NCI-H446 treated with DMSO at 0.1 percent for 48 hours (cell line): ENCODE measurements around the gene PLEK2.
"Not testable (repeated sequence)": the region's sequence is repeated elsewhere in the genome, so short reads cannot be mapped to it uniquely, and the experiment has no call there.

Experiments
- DNase-seq: peaks from one replicate; lab custom pipeline; 2025; lab: John Stamatoyannopoulos, UW

Gene PLEK2

DNA sequence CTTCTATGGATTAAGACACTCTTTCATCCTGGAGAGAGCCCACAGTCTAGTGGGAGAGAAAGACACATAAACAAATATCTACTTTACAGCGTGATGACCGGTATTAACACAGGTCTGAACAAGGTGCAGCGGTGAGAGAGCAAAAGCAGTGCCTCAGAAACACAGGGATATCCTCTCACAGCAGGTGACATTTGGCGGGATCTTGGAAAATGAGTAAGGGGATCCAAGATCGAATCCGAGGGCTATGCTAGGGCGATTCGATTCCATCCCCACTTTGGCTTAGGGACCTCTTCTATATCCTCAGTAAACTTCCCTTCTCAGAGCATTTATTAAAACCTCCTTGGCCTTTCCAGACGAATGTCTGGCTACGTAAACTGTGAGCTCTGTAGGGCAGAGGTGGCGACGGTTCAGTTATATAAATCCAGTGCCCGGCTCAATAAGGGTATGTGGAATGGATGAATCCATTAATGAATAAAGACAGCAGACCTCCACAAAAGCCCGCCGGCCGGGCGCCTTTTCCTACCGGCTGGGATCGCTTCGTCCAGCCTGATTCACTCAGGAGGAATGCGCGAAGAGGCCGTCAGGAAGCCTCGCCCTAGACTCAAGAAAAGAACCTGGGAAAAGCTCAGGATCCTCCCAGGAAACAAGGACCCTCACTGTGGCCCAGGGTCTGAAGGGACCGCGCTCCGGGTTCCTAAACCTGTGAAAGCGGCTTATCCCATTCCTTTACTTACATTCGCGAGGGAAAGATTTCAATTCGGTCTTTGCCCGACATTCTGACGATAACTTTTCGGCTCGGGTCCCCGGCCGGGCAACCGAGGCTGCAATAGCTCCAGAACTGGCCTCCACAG lies 52.8 kb downstream of the PLEK2 start:
- DNase-seq = no peak

DNA sequence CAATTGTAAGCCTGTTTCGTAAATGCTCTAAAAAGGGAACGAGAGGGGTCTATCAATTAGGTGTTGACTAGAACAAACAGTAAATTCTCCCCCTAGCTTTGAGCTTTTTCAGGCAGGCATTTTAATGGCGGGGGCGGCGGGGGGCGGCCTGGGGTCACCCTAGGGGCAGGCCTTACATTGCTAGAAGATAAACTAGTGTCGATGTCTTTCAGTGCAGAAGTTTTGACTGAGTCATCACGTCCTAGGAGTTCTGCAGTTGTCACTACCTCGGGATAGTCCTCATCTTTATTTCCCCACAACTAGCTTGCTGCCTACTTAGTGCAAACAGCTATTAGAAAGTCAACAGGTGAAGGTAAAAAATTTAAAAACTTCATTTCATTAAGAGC lies 54.0 kb downstream of the PLEK2 start:
- no peak for DNase-seq

DNA sequence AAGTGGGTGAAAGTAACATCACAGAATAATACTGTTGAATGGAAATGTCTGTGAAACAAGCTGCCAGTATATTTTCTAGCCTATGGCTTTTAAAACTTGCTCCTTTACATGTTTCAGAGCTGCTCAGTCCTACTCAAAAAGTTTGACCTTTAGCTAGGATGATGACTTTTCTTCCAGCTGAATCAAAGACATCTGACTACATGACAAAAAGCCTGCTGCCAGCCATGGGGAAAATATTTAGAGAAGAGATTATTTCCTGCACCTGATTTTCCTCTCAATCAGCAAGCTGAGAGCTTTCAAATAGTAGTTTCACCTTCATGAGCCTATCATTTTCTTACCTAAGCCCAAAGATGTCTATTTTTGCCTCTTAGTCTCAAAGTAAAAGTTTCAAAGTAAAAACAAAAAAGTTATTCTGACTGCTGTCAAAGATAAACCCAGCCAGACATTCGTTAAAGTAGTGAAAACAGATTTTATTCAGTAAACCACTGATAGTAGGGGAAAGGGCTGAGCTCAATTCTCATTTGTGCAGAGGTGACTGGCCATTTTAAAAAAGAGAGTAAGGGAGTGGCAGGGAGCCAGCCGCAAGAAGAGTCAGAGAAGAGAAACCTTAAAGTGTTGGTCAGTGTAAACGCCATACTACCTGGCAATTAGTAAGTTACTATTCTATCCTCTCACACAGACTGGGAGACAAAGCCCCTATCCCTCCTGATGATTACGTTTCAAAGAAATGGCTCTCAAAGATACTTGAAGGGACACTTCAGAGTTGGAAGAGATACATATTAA lies 54.6 kb downstream of the PLEK2 start:
- no peak for DNase-seq

DNA sequence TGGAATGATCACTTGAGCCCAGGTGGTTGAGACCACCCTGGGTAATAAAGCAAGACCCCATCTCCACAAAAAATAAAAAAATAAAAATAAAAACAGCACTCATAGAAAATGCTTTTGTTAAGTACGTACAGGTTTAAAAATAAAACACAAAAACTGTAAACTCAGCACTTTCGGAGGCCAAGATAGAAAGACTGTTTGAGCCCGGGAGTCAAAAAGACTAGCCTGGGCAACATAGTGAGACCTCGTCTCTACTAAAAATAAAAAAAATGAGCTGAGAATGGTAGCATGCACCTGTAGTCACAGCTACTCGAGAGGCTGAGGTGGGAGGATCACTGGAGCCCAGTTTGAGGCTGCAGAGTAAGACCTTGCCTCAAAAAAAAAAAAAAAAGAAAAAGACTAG lies 59.9 kb downstream of the PLEK2 start:
- DNase-seq = no peak

DNA sequence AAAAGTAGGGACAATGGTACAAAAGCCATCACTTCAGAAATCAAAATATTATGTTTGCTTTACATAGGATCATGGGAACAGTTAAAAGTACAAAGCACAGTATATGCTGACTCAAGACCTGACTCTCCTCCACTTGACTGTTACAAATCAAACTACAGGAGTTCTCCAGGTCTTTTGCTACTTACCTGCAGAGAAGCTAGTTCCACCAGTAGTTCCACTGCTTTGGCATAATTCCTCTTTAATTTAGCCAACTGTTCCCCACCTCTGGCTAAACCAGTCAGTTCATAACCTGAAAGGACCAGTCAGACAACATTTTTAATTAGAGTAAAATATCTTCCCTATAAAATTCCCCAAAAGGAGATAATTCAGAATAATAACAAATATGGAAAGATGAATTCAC lies 66.4 kb downstream of the PLEK2 start:
- DNase-seq = no peak

DNA sequence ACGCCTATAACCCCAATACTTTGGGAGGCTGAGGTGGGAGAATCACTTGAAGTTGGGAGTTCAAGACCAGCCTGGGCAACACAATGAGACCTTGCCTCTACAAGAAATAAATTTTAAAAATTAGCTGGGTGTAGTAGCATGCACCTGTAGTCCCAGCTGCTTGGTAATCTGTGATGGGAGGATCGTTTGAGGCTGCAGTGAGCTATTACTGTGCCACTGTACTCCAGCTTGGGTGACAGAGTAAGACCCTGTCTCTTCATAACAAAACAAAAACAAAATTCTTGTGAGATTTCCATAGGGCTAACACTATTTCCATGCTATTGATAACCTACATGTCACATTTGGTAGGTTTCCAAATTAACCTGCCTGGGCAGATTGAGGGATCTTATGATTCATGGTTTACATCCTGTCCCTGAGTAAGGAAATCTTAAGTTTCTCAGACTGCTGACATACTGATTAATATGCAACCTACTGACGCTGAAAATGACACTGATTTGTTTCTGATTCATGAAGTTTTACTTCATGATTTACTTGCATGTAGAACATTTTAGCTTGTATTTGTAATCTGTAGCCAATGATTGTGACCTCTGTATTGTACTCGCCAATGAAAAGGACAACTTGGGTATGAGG lies 68.2 kb downstream of the PLEK2 start:
- no peak for DNase-seq

DNA sequence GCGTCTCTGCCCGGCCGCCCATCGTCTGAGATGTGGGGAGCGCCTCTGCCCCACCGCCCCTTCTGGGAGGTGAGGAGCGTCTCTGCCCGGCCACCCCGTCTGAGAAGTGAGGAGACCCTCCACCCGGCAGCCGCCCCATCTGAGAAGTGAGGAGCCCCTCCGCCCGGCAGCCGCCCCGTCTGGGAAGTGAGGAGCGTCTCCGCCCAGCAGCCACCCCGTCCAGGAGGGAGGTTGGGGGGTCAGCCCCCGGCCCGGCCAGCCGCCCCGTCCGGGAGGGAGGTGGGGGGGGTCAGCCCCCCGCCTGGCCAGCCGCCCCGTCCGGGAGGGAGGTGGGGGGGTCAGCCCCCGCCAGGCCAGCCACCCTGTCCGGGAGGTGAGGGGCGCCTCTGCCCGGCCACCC lies 70.7 kb downstream of the PLEK2 start:
- DNase-seq = not testable (repeated sequence)
